Astrocyte (in vitro differentiated cells and primary cell): Measurements from ENCODE around the gene TAF5.
"Not testable (repeated sequence)": the region's sequence is repeated elsewhere in the genome, so short reads cannot be mapped to it uniquely, and the experiment has no call there.

Experiments
- CTCF ChIP-seq: IDR thresholded peaks from 2 replicates; pipeline ENCODE4 v1.5.1; 2011; ENCODE audit warnings: low read depth, mild to moderate bottlenecking, inconsistent platforms, low read length, moderate library complexity; ENCODE audit not compliant: insufficient read depth
- EZH2 ChIP-seq: IDR thresholded peaks from 2 replicates; pipeline ENCODE4 v1.6.1; 2012; ENCODE audit warnings: mild to moderate bottlenecking, low read length, inconsistent platforms; ENCODE audit not compliant: insufficient read depth

- not testable (repeated sequence) for TF ChIP-seq CTCF, EZH2
Observed at GRCh38 chr10:103359493-103359892, 8.3 kb upstream of the TAF5 start.
